HCT116 (cell line): ENCODE data around the gene NRCAM.

Experiments
- CTCF ChIP-seq, 3 experiments: fragments of 200-600 bp in 1 of 3; sonication (generic) in 1 of 3; IDR thresholded peaks in 2 of 3; conservative IDR thresholded peaks in 1 of 3; 2 replicates each; pipeline ENCODE4 v1.5.1; 2012 to 2017; ENCODE audit warnings: low read depth in 2 of 3, low read length in 2 of 3, antibody characterized with exemption in 1 of 3, borderline replicate concordance in 1 of 3, control low read depth in 1 of 3, mild to moderate bottlenecking in 1 of 3, mixed read lengths in 1 of 3, mixed run types in 1 of 3, moderate library complexity in 1 of 3; ENCODE audit not compliant: insufficient read depth in 1 of 3
- EGR1 ChIP-seq: IDR thresholded peaks from 2 replicates; pipeline ENCODE4 v1.6.1; 2012; ENCODE audit warnings: low read depth
- POLR2AphosphoS5 ChIP-seq: IDR thresholded peaks from 2 replicates; pipeline ENCODE4 v1.6.1; 2011; ENCODE audit warnings: mild to moderate bottlenecking, low read depth, low read length, moderate library complexity
- RAD21 ChIP-seq: IDR thresholded peaks from 2 replicates; pipeline ENCODE4 v1.6.1; 2012; ENCODE audit warnings: low read depth, mild to moderate bottlenecking
- TF ChIP-seq, protein P1 (sequence below): IDR thresholded peaks from 2 replicates; pipeline ENCODE4 v1.6.1; 2012; ENCODE audit warnings: low read depth

- TF ChIP-seq RAD21 (no peak), EGR1 (no peak), POLR2AphosphoS5 (no peak), CTCF (IDR thresholded peaks at IDR 0.05 in 2 of 3, conservative IDR thresholded peaks at IDR 0.05 in 1 of 3; ENCODE audit: borderline replicate concordance in 1 of 3, insufficient read depth in 1 of 3, low read depth in 2 of 3, low read length in 2 of 3) (no peak)
- TF ChIP-seq, protein P1, sequence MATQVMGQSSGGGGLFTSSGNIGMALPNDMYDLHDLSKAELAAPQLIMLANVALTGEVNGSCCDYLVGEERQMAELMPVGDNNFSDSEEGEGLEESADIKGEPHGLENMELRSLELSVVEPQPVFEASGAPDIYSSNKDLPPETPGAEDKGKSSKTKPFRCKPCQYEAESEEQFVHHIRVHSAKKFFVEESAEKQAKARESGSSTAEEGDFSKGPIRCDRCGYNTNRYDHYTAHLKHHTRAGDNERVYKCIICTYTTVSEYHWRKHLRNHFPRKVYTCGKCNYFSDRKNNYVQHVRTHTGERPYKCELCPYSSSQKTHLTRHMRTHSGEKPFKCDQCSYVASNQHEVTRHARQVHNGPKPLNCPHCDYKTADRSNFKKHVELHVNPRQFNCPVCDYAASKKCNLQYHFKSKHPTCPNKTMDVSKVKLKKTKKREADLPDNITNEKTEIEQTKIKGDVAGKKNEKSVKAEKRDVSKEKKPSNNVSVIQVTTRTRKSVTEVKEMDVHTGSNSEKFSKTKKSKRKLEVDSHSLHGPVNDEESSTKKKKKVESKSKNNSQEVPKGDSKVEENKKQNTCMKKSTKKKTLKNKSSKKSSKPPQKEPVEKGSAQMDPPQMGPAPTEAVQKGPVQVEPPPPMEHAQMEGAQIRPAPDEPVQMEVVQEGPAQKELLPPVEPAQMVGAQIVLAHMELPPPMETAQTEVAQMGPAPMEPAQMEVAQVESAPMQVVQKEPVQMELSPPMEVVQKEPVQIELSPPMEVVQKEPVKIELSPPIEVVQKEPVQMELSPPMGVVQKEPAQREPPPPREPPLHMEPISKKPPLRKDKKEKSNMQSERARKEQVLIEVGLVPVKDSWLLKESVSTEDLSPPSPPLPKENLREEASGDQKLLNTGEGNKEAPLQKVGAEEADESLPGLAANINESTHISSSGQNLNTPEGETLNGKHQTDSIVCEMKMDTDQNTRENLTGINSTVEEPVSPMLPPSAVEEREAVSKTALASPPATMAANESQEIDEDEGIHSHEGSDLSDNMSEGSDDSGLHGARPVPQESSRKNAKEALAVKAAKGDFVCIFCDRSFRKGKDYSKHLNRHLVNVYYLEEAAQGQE, result no peak
These were observed 757 bp upstream of the NRCAM start for GRCh38 chr7:108456845-108457540.
